HG03439 (cell line): Measurements from ENCODE around the gene SH3GLB2.

Experiments
- ATAC-seq: cut with Tn5 transposase; IDR thresholded peaks from one replicate; pipeline ENCODE4 v1.9.1; 2021; ENCODE audit warnings: mild to moderate bottlenecking, moderate library complexity; ENCODE audit not compliant: unreplicated experiment

Gene SH3GLB2

DNA sequence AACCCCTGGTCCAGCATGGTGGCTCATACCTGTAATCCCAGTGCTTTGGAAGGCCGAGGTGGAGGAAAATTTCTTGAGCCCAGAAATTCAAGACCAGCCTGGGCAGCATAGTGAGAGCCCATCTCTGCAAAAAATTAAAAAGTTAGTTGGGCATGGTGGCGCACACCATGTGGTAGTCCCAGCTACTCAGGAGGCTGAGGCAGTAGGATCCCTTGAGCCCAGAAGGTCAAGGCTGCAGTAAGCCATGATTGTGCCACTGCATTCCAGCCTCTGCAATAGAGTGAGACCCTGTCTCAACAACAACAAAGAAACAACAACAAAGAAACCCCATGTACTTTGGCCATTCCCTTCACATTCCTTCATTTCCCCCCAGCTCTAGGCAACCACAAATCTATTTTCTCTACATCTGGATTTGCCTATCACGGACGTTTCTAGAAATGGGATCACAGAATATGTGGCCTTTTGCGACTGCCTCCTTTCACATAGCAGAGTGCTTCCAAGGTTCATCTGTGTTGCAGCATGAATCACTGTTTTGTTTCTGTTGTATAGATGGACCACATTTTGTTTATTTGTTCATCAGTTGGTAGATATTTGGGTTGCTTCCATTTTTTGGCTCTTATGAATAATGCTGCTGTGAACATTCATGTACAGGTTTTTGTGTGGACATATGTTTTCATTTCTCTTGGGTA lies 26.2 kb upstream of the SH3GLB2 start:
- no peak for ATAC-seq

DNA sequence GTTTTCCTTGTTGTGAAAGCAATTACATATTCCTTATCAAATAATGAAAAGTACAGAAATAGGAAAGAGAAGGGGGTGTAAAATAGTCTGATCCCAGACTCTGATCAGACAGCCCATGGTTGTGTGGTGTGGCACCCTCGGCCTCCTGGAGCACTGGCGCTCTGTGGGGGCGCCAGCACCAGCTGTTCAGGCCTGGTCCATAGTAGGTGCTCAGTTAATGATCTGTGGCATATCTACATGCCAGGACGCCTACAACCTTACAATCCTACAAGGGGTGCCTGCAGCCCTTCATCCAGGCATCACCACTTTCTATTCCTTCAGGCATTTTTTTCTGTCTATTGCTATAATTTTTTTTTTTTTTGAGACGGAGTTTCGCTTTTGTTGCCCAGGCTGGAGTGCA lies 24.9 kb upstream of the SH3GLB2 start:
- no peak for ATAC-seq

- ATAC-seq, result no peak
Measured at GRCh38 chr9:129052592-129052991, 24.5 kb upstream of the SH3GLB2 start.

DNA sequence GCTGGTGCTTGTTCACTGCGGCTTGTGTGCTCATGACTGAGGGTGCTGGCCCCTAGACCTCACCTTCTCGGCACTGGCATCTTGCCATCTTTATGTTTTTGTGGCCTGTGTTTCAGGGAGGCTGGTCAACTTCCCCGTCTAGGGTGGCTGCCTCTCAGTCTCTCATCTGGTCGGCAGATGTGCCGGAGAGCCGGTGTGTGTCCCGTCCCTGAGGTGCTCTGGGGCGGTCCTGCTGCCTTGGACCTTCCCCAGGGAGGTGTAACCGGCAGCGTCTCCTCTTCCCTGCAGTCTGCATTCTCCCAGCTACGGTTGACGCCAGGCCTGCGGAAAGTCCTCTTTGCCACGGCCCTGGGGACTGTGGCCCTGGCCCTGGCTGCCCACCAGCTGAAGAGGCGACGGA lies 13.9 kb upstream of the SH3GLB2 start:
- no peak for ATAC-seq

DNA sequence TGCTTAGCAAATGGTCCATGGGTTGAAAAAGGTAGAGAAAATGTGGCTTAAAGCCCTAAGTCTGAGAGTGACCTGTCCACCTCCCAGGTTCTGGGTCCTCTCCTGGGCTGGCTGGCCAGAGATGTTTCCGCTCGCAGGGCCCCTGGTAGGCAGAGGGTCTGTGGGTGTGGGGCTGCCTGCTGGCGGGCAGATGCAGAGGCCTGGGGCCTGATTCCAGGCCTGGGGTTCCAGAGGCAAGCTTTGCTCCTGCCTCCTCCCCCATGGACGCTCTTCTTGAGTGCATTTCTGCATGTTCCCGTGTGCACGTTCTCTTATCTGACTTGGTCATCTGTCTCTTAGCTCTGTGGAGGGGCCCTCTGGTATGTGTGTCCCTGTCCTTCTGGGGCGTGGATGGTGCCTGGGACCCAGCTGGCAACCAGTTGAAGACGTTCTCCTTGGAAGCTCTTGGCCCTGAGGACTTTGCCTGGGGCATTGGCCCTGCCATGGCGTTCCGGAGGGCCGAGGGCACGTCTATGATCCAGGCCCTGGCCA lies 12.0 kb upstream of the SH3GLB2 start:
- ATAC-seq, result no peak

GRCh38 chr9:129038109-129038852 lies 10.2 kb upstream of the SH3GLB2 start:
- no peak for ATAC-seq

GRCh38 chr9:129037767-129038098 lies 9.6 kb upstream of the SH3GLB2 start:
- no peak for ATAC-seq

DNA sequence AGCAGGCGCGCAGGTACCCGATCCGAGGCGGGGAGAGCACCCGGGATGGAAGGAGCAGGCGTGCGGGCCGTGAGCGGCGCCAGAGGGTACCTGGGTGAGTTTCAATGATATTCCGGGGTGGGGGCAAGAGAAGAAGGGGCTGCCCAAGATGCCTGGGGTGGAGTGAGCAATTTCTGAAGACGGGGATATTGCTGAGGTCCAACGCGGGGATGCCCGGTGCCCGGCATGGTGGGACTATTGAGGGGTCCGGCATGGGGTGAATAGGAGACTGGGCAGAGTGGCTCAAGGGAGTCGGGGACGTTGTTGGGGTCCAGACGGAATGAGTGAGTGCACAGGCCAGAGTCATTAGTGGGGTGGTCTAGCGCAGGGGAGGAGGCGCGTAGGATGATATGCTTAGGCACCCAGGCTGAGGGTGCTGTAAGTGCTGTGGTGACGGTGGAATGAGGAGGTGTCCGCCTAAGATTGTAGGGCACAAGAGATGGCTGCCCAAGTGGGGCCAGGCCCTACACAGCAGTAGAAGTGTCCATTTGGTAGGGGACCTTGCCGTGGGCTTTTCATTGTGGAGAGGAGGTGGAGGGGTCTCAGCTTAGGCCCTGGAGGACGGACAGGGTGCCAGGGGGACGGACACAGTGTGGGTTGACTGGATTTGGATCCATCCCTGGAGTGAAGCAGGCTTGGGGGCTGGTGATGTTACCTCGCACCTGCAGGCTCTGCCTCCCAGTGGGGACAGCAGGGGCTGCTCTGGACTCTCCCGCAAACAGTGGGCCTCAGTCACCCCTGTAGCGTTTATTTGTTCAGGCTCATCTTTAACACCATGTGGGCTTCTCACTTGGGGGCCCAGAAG lies 9.0 kb upstream of the SH3GLB2 start:
- peak; percentile 6 for ATAC-seq

DNA sequence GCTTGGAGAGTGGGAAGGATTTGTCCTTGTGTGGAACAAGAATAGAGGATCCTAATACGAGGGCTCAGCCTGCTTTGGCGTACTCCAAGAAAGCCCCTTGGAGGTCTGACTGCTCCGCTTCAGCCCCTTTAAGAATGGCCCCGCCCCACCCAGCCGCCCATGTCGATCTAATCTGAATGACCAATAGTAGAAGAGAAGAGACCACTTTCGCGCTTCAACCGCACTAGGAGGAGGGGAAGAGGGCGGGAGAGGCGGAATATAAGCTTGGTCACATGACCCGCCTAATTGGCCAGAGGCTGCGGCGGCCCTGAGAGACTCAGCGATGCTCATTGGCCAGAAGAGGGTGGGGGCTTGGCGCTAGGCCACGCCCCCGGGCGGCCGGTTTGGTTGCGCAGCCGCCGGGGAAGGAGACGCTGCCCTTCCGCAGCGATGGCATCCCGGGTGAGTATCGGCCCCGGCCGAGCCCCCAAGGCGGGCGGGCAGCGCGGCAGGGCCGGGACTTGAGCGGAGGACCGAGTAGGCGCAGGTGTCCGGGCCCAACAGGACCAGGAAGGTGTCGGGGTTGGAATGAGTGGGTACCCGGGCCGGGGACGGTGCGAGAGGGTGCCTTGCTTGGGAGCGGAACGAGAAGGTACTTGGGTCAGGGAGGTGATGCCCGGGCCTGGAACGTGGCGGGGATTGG lies 8.3 kb upstream of the SH3GLB2 start, which contains the start of gene MIGA2:
Gene MIGA2, plus strand, starts transcription at position 386 of the 682 bp plus-strand sequence. CDS start 3,969 bp downstream, outside the sequence.
- ATAC-seq, result peak; percentile 91

DNA sequence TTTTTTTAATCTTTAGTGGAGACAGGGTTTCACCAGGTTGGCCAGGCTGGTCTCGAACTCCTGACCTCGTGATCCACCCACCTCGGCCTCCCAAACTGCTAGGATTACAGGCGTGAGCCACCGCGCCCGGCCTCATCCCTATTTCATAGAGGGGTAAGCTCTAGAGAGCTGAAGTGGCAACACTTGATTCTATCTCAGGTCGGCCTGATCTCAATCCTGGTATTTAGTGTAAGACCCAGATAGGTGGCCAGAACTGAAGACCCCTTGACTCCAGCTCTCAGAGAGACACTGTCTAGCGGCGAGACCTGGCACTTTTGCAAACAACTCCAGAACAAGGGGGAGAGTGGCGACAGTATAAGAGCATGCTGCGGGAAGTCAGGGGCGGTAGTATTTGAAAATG lies 7.7 kb upstream of the SH3GLB2 start:
- peak; percentile 10 for ATAC-seq

DNA sequence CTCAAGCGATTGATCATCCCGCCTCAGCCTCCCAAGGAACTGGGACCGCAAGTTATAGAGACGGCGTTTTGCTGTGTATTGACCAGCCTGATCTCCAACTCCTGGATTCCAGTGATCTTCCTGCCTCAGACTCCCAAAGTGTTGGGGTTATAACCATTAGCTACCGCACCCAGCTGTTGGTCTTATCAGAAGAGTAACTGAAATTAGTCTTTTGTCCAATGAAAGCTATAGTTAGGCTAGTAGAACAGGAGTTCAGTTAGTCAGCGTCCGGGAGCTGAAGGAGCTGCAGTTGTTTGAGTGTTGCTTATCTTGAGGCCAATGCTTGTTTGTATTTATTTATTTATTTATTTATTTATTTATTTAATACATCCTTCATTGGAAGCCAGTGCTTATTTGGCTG lies 5.1 kb upstream of the SH3GLB2 start:
- ATAC-seq, result no peak

DNA sequence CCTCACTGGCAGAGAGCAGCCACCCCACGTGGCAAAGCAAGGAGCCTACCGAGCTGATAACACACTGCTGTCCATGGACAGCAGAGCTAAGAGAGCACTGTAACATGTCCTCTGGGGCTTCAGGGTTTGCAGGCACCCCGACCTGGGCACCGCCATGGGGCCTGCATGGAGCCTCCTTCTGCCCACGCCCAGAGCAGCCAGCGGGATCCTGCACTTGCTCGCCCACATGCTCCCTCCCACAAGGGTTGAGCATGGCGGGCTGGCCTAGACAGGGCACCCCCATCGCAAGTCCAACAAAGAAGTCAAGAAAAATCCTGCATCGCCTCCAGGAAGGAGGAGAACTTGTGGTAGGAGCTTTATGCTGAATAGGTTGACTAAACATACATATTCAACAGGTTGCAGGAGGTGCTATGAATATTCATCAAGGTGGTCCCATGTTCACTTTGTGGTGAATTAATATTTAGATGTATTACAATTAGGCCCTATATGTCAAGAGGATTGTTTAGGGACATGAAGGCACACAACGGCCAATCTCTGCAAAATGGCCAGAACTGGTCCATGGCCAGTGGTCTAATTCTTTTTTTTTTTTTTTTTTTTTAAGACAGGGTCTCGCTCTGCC lies 4.5 kb upstream of the SH3GLB2 start:
- ATAC-seq, result no peak

DNA sequence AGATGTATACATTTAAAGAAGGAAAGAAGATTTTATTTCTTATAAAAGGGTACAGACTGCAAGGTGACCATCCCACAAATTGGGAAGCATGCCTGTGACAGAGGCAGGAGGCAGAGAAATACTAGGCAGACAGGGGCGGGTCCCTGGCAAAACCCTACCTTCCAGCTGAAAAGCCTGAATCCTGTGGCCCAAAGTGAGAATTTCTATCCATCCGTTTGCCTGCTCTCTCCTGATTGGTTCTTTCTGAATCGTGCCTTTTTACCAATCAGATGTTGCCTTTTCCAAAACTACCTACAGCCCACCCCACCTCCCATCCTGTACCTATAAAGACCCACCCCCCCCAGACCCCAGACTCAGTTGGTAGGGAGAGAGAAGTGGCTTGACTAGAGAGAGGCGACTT lies 3.4 kb upstream of the SH3GLB2 start:
- no peak for ATAC-seq

- ATAC-seq, result no peak
Measured at GRCh38 chr9:129030191-129030590, 2.1 kb upstream of the SH3GLB2 start.

- peak; percentile 38 for ATAC-seq
Measured at GRCh38 chr9:129027685-129028191, 393 bp downstream of the SH3GLB2 start.

GRCh38 chr9:129027224-129027684 lies 877 bp downstream of the SH3GLB2 start:
- ATAC-seq, result peak; percentile 4

DNA sequence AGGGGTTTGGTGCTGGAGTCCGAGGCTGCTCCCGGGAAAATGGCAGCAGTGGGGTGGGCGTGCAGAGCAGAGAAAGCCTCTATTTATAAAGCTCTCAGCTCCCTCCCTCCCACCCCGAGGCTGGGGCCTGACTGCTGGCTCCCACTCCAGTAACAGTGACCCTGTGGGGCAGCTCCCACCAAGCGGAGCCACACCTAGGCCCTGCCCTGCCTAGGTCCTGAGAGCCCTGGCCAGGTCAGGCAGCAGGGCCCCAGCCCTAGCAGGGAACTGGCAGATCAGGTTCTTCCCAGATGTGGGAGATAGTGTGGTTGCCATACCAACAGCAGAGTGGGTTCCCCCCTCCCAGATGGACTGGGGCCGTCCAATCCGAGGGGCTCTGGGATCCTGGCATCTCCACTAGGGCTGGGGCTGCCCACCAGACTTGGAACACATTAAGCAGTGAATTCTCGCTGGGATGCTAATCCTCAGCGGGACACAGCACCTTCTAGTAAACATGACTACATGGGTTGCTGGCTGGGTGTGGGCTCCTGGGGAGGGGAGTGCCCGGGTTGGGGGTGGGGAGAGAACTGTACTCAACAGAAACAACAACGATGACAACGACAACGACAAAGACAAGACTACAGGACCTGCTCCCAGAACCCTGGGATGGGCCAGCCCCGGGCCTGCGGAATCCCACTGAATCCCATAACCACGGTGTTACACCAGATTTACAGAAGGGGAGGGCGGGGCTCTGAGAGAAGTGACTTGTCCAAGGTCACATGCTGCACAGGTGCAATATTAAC lies 1.5 kb downstream of the SH3GLB2 start:
- no peak for ATAC-seq

DNA sequence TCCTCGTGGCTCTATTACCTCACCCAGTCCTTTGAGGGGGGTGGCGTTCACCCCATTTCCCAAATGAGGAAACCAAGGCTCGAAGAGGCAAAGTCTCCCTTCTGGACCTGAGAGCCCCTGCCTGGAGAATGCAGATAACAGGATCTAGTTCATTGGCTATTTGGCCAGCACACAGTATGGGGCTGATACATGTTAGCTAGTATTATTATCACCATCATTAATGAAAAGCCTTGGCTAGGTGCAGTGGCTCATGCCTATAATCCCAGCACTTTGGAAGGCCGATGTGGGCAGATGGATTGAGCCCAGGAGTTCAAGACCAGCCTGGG lies 4.3 kb downstream of the SH3GLB2 start:
- ATAC-seq, result no peak
